H1 (cell line): Measurements from ENCODE around the gene RIPOR2. TPM values are rescaled to one million over a fixed set of nuclear protein-coding genes. Genes with fewer than 3 reads are reported as not detected.

ENCODE experiments used
- CTCF ChIA-PET: fragments of 300-600 bp; sonication (Branson Sonifier 250); formaldehyde crosslinking; loops from one replicate; lab custom pipeline; 2021; ENCODE audit not compliant: partially characterized antibody; lab: Charles Lee
- POLR2A ChIA-PET: fragments of 300-600 bp; sonication (Branson Sonifier 250); formaldehyde crosslinking; loops from one replicate; lab custom pipeline; 2021; ENCODE audit warnings: inconsistent platforms; ENCODE audit not compliant: partially characterized antibody; lab: Charles Lee
- DNase-seq, 2 experiments: peaks; one replicate each; pipeline versions ENCODE4 v3.0.0 to v3.0.0-alpha.2; 2010 to 2022; ENCODE audit warnings: low spot score in 2 of 2, low read depth in 1 of 2, mixed read lengths in 1 of 2
- FAIRE-seq: peaks from 2 replicates; lab custom pipeline; 2011; peaks lifted over from hg19 to GRCh38; lab: Jason Lieb, UNC
- H2AFZ ChIP-seq: 2 replicates; pipeline ENCODE4 v1.8.1; 2012; ENCODE audit warnings: low read length, inconsistent platforms
- H2AK5ac ChIP-seq: 2 replicates; pipeline ENCODE4 v1.6.1; 2013; ENCODE audit warnings: low read depth, low read length
- H2BK120ac ChIP-seq: replicated peaks from 2 replicates; pipeline ENCODE3; 2013; ENCODE audit warnings: low read depth, low read length, inconsistent platforms
- H2BK12ac ChIP-seq: 2 replicates; pipeline ENCODE4 v1.6.1; 2013; ENCODE audit warnings: low read depth, low read length
- H2BK15ac ChIP-seq: 2 replicates; pipeline ENCODE4 v1.6.1; 2013; ENCODE audit warnings: low read length
- H2BK20ac ChIP-seq: 2 replicates; pipeline ENCODE4 v1.6.1; 2013; ENCODE audit warnings: low read length
- H2BK5ac ChIP-seq: 2 replicates; pipeline ENCODE4 v1.6.1; 2013; ENCODE audit warnings: low read depth, low read length
- H3K14ac ChIP-seq: 2 replicates; pipeline ENCODE4 v1.6.1; 2013; ENCODE audit warnings: inconsistent platforms; ENCODE audit not compliant: insufficient read length
- H3K18ac ChIP-seq: 2 replicates; pipeline ENCODE4 v1.6.1; 2013; ENCODE audit warnings: low read length; ENCODE audit errors: extremely low read depth
- H3K23ac ChIP-seq: 2 replicates; pipeline ENCODE4 v1.6.1; 2013; ENCODE audit warnings: inconsistent platforms; ENCODE audit not compliant: insufficient read length
- H3K23me2 ChIP-seq: 2 replicates; pipeline ENCODE4 v1.6.1; 2013; ENCODE audit warnings: low read depth, low read length
- H3K27ac ChIP-seq: 2 replicates; pipeline ENCODE4 v1.6.1; 2011; ENCODE audit warnings: low read depth, low read length, inconsistent platforms
- H3K27me3 ChIP-seq, 4 experiments: replicated peaks in 1 of 4; 1 replicate in 1 of 4; 2 replicates in 3 of 4; pipeline versions ENCODE4 v1.6.1 to v1.8.1; 2011 to 2013; ENCODE audit warnings: low read length in 3 of 4, mild to moderate bottlenecking in 3 of 4, inconsistent platforms in 2 of 4, mixed read lengths in 2 of 4, moderate library complexity in 1 of 4; ENCODE audit not compliant: control insufficient read depth in 3 of 4, insufficient read depth in 3 of 4; ENCODE audit errors: extremely low read depth in 1 of 4
- H3K36me3 ChIP-seq, 4 experiments: 2 replicates each; pipeline versions ENCODE4 v1.6.1 to v1.8.1; 2011 to 2013; ENCODE audit warnings: mild to moderate bottlenecking in 4 of 4, low read length in 3 of 4, moderate library complexity in 2 of 4, control low read depth in 1 of 4, inconsistent platforms in 1 of 4; ENCODE audit not compliant: insufficient read depth in 4 of 4, control insufficient read depth in 2 of 4
- H3K4ac ChIP-seq: replicated peaks from 2 replicates; pipeline ENCODE3; 2013; ENCODE audit warnings: low read length, low read depth, mixed read lengths, inconsistent platforms; ENCODE audit not compliant: insufficient read length
- H3K4me1 ChIP-seq, 4 experiments: replicated peaks in 1 of 4; 1 replicate in 1 of 4; 2 replicates in 3 of 4; pipeline versions ENCODE4 v1.6.1 to v1.8.1; 2011 to 2013; ENCODE audit warnings: low read length in 3 of 4, inconsistent platforms in 2 of 4, mixed read lengths in 1 of 4; ENCODE audit not compliant: insufficient read depth in 4 of 4, control insufficient read depth in 3 of 4
- H3K4me2 ChIP-seq, 2 experiments: 2 replicates each; pipeline versions ENCODE4 v1.6.1 to v1.8.1; 2011 to 2013; ENCODE audit warnings: low read depth in 2 of 2, low read length in 2 of 2, control low read depth in 1 of 2, inconsistent platforms in 1 of 2, mild to moderate bottlenecking in 1 of 2; ENCODE audit not compliant: insufficient read depth in 1 of 2
- H3K4me3 ChIP-seq, 4 experiments: fragments of 200-600, 300-600 bp in 1 of 4; sonication (generic), shearing (Covaris generic), sonication (Bioruptor Twin) in 1 of 4; 2 replicates each; pipeline versions ENCODE4 v1.5.1 to v1.8.1; 2011 to 2016; ENCODE audit warnings: low read length in 4 of 4, low read depth in 3 of 4, control low read depth in 2 of 4, inconsistent platforms in 2 of 4, mild to moderate bottlenecking in 2 of 4, mixed read lengths in 1 of 4, moderate library complexity in 1 of 4; ENCODE audit not compliant: insufficient read depth in 2 of 4; ENCODE audit errors: extremely low read depth in 1 of 4
- H3K56ac ChIP-seq: replicated peaks from 2 replicates; pipeline ENCODE3; 2013; ENCODE audit warnings: low read depth, mild to moderate bottlenecking, mixed read lengths, low read length, inconsistent platforms; ENCODE audit not compliant: insufficient read length
- H3K79me1 ChIP-seq: 2 replicates; pipeline ENCODE4 v1.6.1; 2013; ENCODE audit warnings: low read depth, low read length, control low read depth
- H3K79me2 ChIP-seq, 2 experiments: 2 replicates each; pipeline versions ENCODE4 v1.6.1 to v1.8.1; 2012 to 2013; ENCODE audit warnings: low read length in 2 of 2, mild to moderate bottlenecking in 2 of 2, inconsistent platforms in 1 of 2; ENCODE audit not compliant: insufficient read depth in 2 of 2, control insufficient read depth in 1 of 2
- H3K9ac ChIP-seq, 4 experiments: replicated peaks in 1 of 4; 1 replicate in 1 of 4; 2 replicates in 3 of 4; pipeline versions ENCODE4 v1.6.1 to v1.8.1; 2011 to 2013; ENCODE audit warnings: low read depth in 3 of 4, low read length in 3 of 4, control low read depth in 2 of 4, mild to moderate bottlenecking in 2 of 4, moderate library complexity in 2 of 4, inconsistent platforms in 1 of 4; ENCODE audit errors: extremely low read depth in 1 of 4
- H3K9me3 ChIP-seq, 2 experiments: 2 replicates each; pipeline versions ENCODE4 v1.6.1 to v1.8.1; 2012 to 2013; ENCODE audit warnings: mild to moderate bottlenecking in 2 of 2, moderate library complexity in 2 of 2, control low read depth in 1 of 2, inconsistent platforms in 1 of 2, low read depth in 1 of 2, low read length in 1 of 2, mixed read lengths in 1 of 2; ENCODE audit not compliant: insufficient read depth in 2 of 2
- H4K20me1 ChIP-seq, 2 experiments: replicated peaks in 1 of 2; 2 replicates each; pipeline versions ENCODE3 to v1.8.1; 2011 to 2013; ENCODE audit warnings: inconsistent platforms in 2 of 2, low read length in 2 of 2, mild to moderate bottlenecking in 1 of 2; ENCODE audit not compliant: insufficient read depth in 2 of 2, control insufficient read depth in 1 of 2
- H4K5ac ChIP-seq: 2 replicates; pipeline ENCODE4 v1.6.1; 2013; ENCODE audit warnings: low read length, low read depth, mixed read lengths, inconsistent platforms; ENCODE audit not compliant: insufficient read length
- H4K8ac ChIP-seq: 2 replicates; pipeline ENCODE4 v1.8.0; 2013; ENCODE audit warnings: mild to moderate bottlenecking, moderate library complexity, low read length, inconsistent platforms; ENCODE audit not compliant: insufficient read depth; ENCODE audit errors: extremely low read depth
- H4K91ac ChIP-seq: replicated peaks from 2 replicates; pipeline ENCODE3; 2013; ENCODE audit warnings: low read length, mixed read lengths, inconsistent platforms; ENCODE audit not compliant: insufficient read length
- CTBP2 ChIP-seq: IDR thresholded peaks from 2 replicates; pipeline ENCODE4 v1.7.0; 2011; ENCODE audit warnings: borderline replicate concordance, mild to moderate bottlenecking, moderate library complexity, mixed read lengths, low read length; ENCODE audit not compliant: insufficient read depth, insufficient read length
- EZH2 ChIP-seq: fragments of 200-600 bp; sonication (generic); IDR thresholded peaks from 2 replicates; pipeline ENCODE4 v1.7.1; 2012; ENCODE audit warnings: low read depth, mild to moderate bottlenecking, moderate library complexity, low read length, inconsistent platforms; ENCODE audit not compliant: severe bottlenecking
- FOSL1 ChIP-seq: IDR thresholded peaks from 2 replicates; pipeline ENCODE4 v1.6.1; 2011; ENCODE audit warnings: mild to moderate bottlenecking, low read depth, low read length, moderate library complexity; ENCODE audit not compliant: insufficient read depth
- JUN ChIP-seq: IDR thresholded peaks from 2 replicates; pipeline ENCODE4 v1.6.1; 2011; ENCODE audit warnings: low read depth, mild to moderate bottlenecking, improper control_type of control experiment, low read length
- NANOG ChIP-seq: IDR thresholded peaks from 2 replicates; pipeline ENCODE4 v1.6.1; 2011; ENCODE audit warnings: low read length, low read depth, mild to moderate bottlenecking, inconsistent platforms; ENCODE audit not compliant: insufficient read depth, poor library complexity, severe bottlenecking
- PHF8 ChIP-seq: fragments of 200-600 bp; sonication (generic); conservative IDR thresholded peaks from 2 replicates; pipeline ENCODE4 v1.7.1; 2012; ENCODE audit warnings: low read depth, mild to moderate bottlenecking, inconsistent platforms, low read length, moderate library complexity
- RXRA ChIP-seq: IDR thresholded peaks from 2 replicates; pipeline ENCODE4 v1.6.1; 2011; ENCODE audit warnings: low read depth, mild to moderate bottlenecking, low read length, moderate library complexity; ENCODE audit not compliant: insufficient read depth
- SAP30 ChIP-seq: fragments of 300-600 bp; sonication (generic); IDR thresholded peaks from 2 replicates; pipeline ENCODE4 v1.7.1; 2012; ENCODE audit warnings: low read length, moderate library complexity, mild to moderate bottlenecking, inconsistent platforms; ENCODE audit not compliant: insufficient read depth, insufficient replicate concordance
- SUZ12 ChIP-seq: fragments of 200-600 bp; sonication (generic); IDR thresholded peaks from 2 replicates; pipeline ENCODE4 v1.6.1; 2012; ENCODE audit warnings: mild to moderate bottlenecking, inconsistent platforms, low read length, moderate library complexity, mixed read lengths
- TAF1 ChIP-seq: IDR thresholded peaks from 2 replicates; pipeline ENCODE4 v1.6.1; 2011; ENCODE audit warnings: mild to moderate bottlenecking, low read depth, low read length
- TAF7 ChIP-seq: optimal IDR thresholded peaks from 2 replicates; pipeline ENCODE3; 2011; ENCODE audit warnings: low read depth, mild to moderate bottlenecking, inconsistent platforms, low read length, moderate library complexity, borderline replicate concordance
- WGBS, 2 experiments: shearing (Covaris generic) in 1 of 2; methylation state at CpG; one replicate each; pipeline versions ENCODE4 v1.1.6 to v1.1.7; 2013 to 2015; ENCODE audit warnings: low lambda C conversion rate in 2 of 2, mixed read lengths in 2 of 2, inconsistent platforms in 1 of 2, low coverage in 1 of 2, missing lambda C conversion rate in 1 of 2; ENCODE audit not compliant: insufficient replicate concordance in 2 of 2, insufficient coverage in 1 of 2, insufficient read length in 1 of 2; ENCODE audit errors: extremely low coverage in 1 of 2, missing lambda C conversion rate in 1 of 2; 5-methylcytosine and 5-hydroxymethylcytosine counted together
- polyA plus RNA-seq, 7 experiments: library from polyadenylated mRNA; depleted of rRNA in 3 of 7; stranded (reverse) in 5 of 7; unstranded in 2 of 7; fragments of >200 nt in 5 of 7; fragments of 200-250 nt in 2 of 7; gene quantifications; 1 replicate in 5 of 7; 2 replicates in 1 of 7; 4 replicates in 1 of 7; pipeline versions ENCODE4 v1.2.1 to v1.2.3, GENCODE V29; 2011 to 2013; ENCODE audit warnings: missing spikeins in 2 of 7, mixed read lengths in 2 of 7
- total RNA-seq: library from RNA; stranded (reverse); fragmentation: NEBNext Ultra II Directional; extraction: Animal tissue kit (Norgen Biotek cat#: 25700); gene quantifications from 2 replicates; pipeline ENCODE4 v1.2.1, GENCODE V29; 2021
- TF ChIP-seq, protein P1 (sequence below): IDR thresholded peaks from 2 replicates; pipeline ENCODE4 v1.6.1; 2012; ENCODE audit warnings: inconsistent platforms

Gene RIPOR2
- total and polyA plus RNA-seq, 2 of the 8 experiments (the other 6 are each of a cell fraction or from before 2014, with no cell fraction given) = 16.7 to 45.6 TPM

DNA sequence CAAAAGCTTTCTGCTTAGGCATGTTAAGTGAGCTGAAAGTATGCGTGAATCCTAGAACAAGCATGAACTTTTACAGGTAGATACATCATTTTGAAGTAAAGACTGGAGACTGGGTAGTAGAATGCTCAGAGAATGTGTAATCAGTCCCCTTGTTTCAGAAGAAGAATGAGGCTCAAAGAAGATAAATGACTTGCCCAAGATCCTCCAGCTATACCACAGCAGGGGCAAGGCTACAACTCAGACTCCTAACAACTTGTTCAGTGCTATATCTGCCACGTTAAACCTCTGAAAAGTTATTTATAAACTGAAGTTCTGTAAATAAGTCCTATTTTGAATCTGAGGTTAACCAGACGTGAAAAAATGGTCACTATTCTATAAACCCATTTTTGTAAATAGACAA lies 2.9 kb downstream of the RIPOR2 start:
- FAIRE-seq (no peak), DNase-seq (no peak)
- H2BK120ac ChIP-seq = no peak overlapping the region
- H3K9ac ChIP-seq = no peak overlapping the region
- H3K79me2 ChIP-seq = peaks cover 0 to 71% of the 10 kb centered on the region in 2 experiments; a peak in 2 of 4 replicates
- H3K14ac ChIP-seq = no peak overlapping the region
- CTCF ChIA-PET = interaction anchor here (0.8 to 8.5 kb wide), 32 partner anchors 11 to 245 kb away, joined by 3 to 138 read pairs (median 12); no protein-coding TSS in a partner anchor
- H3K23ac ChIP-seq = no peak overlapping the region
- peaks cover 4 to 25% (median 19%) of the 10 kb centered on the region in 4 experiments; a peak in 6 of 7 replicates for H3K4me1 ChIP-seq
- no peak overlapping the region for H2BK12ac ChIP-seq
- no peaks in the 10 kb centered on the region for H3K23me2 ChIP-seq
- no peak overlapping the region for H2BK20ac ChIP-seq
- no peak overlapping the region for H2BK5ac ChIP-seq
- peak overlapping the region in 1 of 2 experiments; percentile 58; a peak in 2 of 4 replicates for H3K4me2 ChIP-seq
- H2AFZ ChIP-seq = no peak overlapping the region
- no peak overlapping the region for H2AK5ac ChIP-seq
- POLR2A ChIA-PET = interaction anchor here (1.2 to 2.1 kb wide), 3 partner anchors 12 to 47 kb away, joined by 3 to 8 read pairs (median 5); no protein-coding TSS in a partner anchor
- no peaks in the 10 kb centered on the region for H3K9me3 ChIP-seq
- no peak overlapping the region for H3K56ac ChIP-seq
- no peak overlapping the region for H2BK15ac ChIP-seq
- H4K20me1 ChIP-seq = no peaks in the 10 kb centered on the region
- no peak overlapping the region for H3K4ac ChIP-seq
- no peak overlapping the region for H4K5ac ChIP-seq
- no peaks in the 10 kb centered on the region; a peak in 1 of 7 replicates for H3K27me3 ChIP-seq
- H3K18ac ChIP-seq = no peak overlapping the region
- H3K4me3 ChIP-seq = peak overlapping the region in 1 of 4 experiments; percentile 53; a peak in 1 of 8 replicates
- no peak overlapping the region for H3K27ac ChIP-seq
- 83% methylated on average over 3 of the region's 3 CpGs; no CpG with 5 or more reads in 1 of the 2 experiments for WGBS, 2 experiments
- H3K79me1 ChIP-seq = no peaks in the 10 kb centered on the region
- H4K8ac ChIP-seq = no peak overlapping the region
- H4K91ac ChIP-seq = no peak overlapping the region
- no peaks in the 10 kb centered on the region for H3K36me3 ChIP-seq
- TF ChIP-seq RXRA = no peak
- no peak for TF ChIP-seq TAF7
- no peak for TF ChIP-seq PHF8
- no peak for TF ChIP-seq EZH2
- no peak for TF ChIP-seq SAP30
- TF ChIP-seq CTBP2 = no peak
- TF ChIP-seq JUN = no peak
- no peak for TF ChIP-seq FOSL1
- TF ChIP-seq TAF1 = no peak
- TF ChIP-seq SUZ12 = no peak
- TF ChIP-seq NANOG = no peak
- TF ChIP-seq, protein P1, sequence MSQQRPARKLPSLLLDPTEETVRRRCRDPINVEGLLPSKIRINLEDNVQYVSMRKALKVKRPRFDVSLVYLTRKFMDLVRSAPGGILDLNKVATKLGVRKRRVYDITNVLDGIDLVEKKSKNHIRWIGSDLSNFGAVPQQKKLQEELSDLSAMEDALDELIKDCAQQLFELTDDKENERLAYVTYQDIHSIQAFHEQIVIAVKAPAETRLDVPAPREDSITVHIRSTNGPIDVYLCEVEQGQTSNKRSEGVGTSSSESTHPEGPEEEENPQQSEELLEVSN = no peak
